Keratinocyte (primary cell): Measurements from ENCODE around the gene TMED10.

Experiments
- CTCF ChIP-seq, 3 experiments: IDR thresholded peaks in 1 of 3; conservative IDR thresholded peaks in 1 of 3; optimal IDR thresholded peaks in 1 of 3; 2 replicates in 2 of 3; 3 replicates in 1 of 3; pipeline versions ENCODE3 to v1.5.1; 2011; ENCODE audit warnings: low read length in 3 of 3, mild to moderate bottlenecking in 3 of 3, moderate library complexity in 2 of 3, control low read depth in 1 of 3, inconsistent platforms in 1 of 3; ENCODE audit not compliant: insufficient read depth in 2 of 3; ENCODE audit errors: extremely low read depth in 1 of 3
- EZH2 ChIP-seq: IDR thresholded peaks from one replicate; pipeline ENCODE4 v1.6.1; 2012; ENCODE audit warnings: inconsistent platforms, mild to moderate bottlenecking, low read length, moderate library complexity

DNA sequence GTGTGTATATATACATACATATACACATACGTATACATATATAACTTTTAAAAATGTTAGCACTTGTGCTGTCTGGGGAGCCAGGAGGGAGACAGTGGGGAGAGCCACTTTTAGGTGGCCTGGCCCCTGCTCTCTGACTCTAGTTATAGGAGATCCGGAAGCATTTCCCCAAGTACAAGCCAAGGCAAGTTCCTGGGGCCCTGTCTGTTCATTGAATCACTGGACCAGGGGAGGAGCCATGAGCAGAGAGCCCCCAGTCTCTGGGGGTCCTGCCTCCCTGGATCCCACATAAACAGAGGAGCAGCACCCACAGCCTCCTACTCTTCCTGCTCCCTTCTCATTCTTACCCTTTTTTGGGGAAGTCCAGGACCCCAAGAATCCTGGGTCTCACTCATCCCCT, 45.4 kb upstream of the TMED10 start:
- TF ChIP-seq CTCF (optimal IDR thresholded peaks at IDR 0.05 in 1 of 3, IDR thresholded peaks at IDR 0.05 in 1 of 3, conservative IDR thresholded peaks at IDR 0.05 in 1 of 3; ENCODE audit: extremely low read depth in 1 of 3, insufficient read depth in 2 of 3, low read length in 3 of 3), result no peak
- TF ChIP-seq EZH2, result no peak
